Measurements from ENCODE around the gene MAN1C1. TPM values are rescaled to one million over a fixed set of nuclear protein-coding genes. Genes with fewer than 3 reads are reported as not detected.

MAN1C1 gene
- total RNA-seq, 1 experiment from 2014 or later, result 1.5 TPM

DNA sequence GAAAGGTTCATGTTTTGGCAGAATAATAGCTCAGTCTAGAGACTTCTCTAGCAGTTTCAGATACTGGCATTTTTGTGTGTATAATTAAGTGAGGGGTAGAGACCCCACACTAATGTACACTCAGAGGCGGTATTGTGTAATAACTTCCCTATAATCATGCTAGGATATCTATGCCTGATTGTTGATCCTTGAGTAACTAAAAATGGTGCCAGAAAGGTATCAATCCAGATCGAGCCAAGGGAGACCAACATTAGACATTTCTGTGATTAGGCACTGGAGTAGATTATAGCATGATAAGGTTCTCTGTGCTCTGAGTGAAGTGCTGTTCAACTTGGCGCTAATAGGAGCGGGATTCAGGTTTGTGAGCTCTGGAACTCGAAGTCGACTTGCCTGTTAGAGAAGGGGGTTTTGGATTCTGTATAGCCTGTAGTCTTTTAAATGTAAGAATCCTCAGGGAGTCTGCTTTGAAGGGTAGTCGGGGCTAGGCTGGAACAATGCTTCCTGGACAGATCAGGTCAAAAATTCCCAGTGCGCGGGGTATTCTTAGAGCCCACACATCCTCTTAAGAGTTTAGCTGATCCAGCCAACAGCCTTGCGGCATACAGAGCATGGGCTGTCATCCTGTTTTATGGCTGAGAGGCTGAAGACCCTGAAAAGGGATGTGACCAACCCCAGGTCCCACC lies 24.2 kb downstream of the MAN1C1 start:
- no peak for ATAC-seq

DNA sequence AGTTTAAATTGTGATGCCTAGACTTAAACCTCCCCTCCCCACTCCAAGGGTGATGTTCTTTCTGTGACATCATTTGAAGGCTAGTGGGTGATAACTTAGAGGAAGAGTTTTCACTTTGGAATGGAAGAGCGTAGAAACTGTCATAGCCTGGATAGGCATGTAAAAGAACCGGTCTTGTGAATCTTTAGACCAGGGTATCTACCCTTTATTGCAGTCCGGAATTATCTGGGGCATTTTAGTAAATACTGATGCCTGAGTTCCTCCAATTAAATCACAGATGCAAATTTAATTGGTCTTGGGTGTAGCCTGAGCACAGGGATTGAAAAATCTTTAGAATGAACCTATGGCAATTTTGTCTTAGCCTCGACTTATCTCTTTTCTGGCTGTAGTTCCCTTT lies 24.7 kb downstream of the MAN1C1 start:
- BruUV-seq (replicated peaks), result no TSS peak
- TF ChIP-seq, protein P1, sequence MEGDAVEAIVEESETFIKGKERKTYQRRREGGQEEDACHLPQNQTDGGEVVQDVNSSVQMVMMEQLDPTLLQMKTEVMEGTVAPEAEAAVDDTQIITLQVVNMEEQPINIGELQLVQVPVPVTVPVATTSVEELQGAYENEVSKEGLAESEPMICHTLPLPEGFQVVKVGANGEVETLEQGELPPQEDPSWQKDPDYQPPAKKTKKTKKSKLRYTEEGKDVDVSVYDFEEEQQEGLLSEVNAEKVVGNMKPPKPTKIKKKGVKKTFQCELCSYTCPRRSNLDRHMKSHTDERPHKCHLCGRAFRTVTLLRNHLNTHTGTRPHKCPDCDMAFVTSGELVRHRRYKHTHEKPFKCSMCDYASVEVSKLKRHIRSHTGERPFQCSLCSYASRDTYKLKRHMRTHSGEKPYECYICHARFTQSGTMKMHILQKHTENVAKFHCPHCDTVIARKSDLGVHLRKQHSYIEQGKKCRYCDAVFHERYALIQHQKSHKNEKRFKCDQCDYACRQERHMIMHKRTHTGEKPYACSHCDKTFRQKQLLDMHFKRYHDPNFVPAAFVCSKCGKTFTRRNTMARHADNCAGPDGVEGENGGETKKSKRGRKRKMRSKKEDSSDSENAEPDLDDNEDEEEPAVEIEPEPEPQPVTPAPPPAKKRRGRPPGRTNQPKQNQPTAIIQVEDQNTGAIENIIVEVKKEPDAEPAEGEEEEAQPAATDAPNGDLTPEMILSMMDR (IDR thresholded peaks at IDR 0.05), result no peak
- no peak for TF ChIP-seq SIN3A (IDR thresholded peaks at IDR 0.05; ENCODE audit: borderline replicate concordance, insufficient read depth, low read depth, low read length)
- TF ChIP-seq POLR2AphosphoS5 (IDR thresholded peaks at IDR 0.05; ENCODE audit: low read depth, low read length), result no peak
- TF ChIP-seq TCF7L2 (IDR thresholded peaks at IDR 0.05; ENCODE audit: low read depth, low read length), result no peak
- TF ChIP-seq, protein P2, sequence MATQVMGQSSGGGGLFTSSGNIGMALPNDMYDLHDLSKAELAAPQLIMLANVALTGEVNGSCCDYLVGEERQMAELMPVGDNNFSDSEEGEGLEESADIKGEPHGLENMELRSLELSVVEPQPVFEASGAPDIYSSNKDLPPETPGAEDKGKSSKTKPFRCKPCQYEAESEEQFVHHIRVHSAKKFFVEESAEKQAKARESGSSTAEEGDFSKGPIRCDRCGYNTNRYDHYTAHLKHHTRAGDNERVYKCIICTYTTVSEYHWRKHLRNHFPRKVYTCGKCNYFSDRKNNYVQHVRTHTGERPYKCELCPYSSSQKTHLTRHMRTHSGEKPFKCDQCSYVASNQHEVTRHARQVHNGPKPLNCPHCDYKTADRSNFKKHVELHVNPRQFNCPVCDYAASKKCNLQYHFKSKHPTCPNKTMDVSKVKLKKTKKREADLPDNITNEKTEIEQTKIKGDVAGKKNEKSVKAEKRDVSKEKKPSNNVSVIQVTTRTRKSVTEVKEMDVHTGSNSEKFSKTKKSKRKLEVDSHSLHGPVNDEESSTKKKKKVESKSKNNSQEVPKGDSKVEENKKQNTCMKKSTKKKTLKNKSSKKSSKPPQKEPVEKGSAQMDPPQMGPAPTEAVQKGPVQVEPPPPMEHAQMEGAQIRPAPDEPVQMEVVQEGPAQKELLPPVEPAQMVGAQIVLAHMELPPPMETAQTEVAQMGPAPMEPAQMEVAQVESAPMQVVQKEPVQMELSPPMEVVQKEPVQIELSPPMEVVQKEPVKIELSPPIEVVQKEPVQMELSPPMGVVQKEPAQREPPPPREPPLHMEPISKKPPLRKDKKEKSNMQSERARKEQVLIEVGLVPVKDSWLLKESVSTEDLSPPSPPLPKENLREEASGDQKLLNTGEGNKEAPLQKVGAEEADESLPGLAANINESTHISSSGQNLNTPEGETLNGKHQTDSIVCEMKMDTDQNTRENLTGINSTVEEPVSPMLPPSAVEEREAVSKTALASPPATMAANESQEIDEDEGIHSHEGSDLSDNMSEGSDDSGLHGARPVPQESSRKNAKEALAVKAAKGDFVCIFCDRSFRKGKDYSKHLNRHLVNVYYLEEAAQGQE (IDR thresholded peaks at IDR 0.05; ENCODE audit: insufficient read depth in 1 of 2, low read depth in 2 of 2, low read length in 1 of 2), result no peak

More for the DNA sequence above, 24.2 kb downstream of the MAN1C1 start:
- in situ Hi-C loops (cut with HindIII; ENCODE audit: low pct_unique_long_range_greater_than_20kb, low sequenced_read_pairs), result no loop called here
- Histone ChIP-seq H3K36me3 (ENCODE audit: control insufficient read depth, insufficient read depth, low read length) (no peaks in the 10 kb centered on the region), H3K9me3 (ENCODE audit: control insufficient read depth, insufficient read depth, low read depth, low read length) (peaks cover 10% of the 10 kb centered on the region; the same call in 1 of the 2 replicates), H3K27me3 (ENCODE audit: control insufficient read depth, insufficient read depth, low read length) (peaks cover 20% of the 10 kb centered on the region), H3K27ac (ENCODE audit: low read length) (no peak overlapping the region), H3K4me3 (ENCODE audit: low read depth in 2 of 2, low read length in 2 of 2) (no peak overlapping the region), H3K4me1 (ENCODE audit: control insufficient read depth, insufficient read depth, low read length) (no peaks in the 10 kb centered on the region)
- POLR2A ChIA-PET, result no interaction called here
- CTCF ChIA-PET, result no interaction called here
- DNase-seq (ENCODE audit: low read depth, low spot score), result no peak
- TF ChIP-seq, protein P1 (IDR thresholded peaks at IDR 0.05), result no peak
- TF ChIP-seq, protein P2 (IDR thresholded peaks at IDR 0.05; ENCODE audit: insufficient read depth in 1 of 2, low read depth in 2 of 2, low read length in 1 of 2), result no peak
- TF ChIP-seq TCF7L2 (IDR thresholded peaks at IDR 0.05; ENCODE audit: low read depth, low read length) (no peak), SIN3A (IDR thresholded peaks at IDR 0.05; ENCODE audit: borderline replicate concordance, insufficient read depth, low read depth, low read length) (no peak), POLR2AphosphoS5 (IDR thresholded peaks at IDR 0.05; ENCODE audit: low read depth, low read length) (no peak)
- intact Hi-C loops (cut with micrococcal nuclease; ENCODE audit: unreplicated experiment), result no loop called here
- no TSS peak for BruUV-seq (replicated peaks)

More for the DNA sequence above, 24.7 kb downstream of the MAN1C1 start:
- H3K4me3 ChIP-seq (ENCODE audit: low read depth in 2 of 2, low read length in 2 of 2), result no peak overlapping the region
- H3K4me1 ChIP-seq (ENCODE audit: control insufficient read depth, insufficient read depth, low read length), result no peaks in the 10 kb centered on the region
- intact Hi-C loops (cut with micrococcal nuclease; ENCODE audit: unreplicated experiment), result no loop called here
- in situ Hi-C loops (cut with HindIII; ENCODE audit: low pct_unique_long_range_greater_than_20kb, low sequenced_read_pairs), result no loop called here
- ChIA-PET CTCF (no interaction called here), POLR2A (no interaction called here)
- H3K9me3 ChIP-seq (ENCODE audit: control insufficient read depth, insufficient read depth, low read depth, low read length), result peaks cover 10% of the 10 kb centered on the region; the same call in 1 of the 2 replicates
- DNase-seq (ENCODE audit: low read depth, low spot score), result no peak
- no peak for ATAC-seq
- H3K36me3 ChIP-seq (ENCODE audit: control insufficient read depth, insufficient read depth, low read length), result no peaks in the 10 kb centered on the region
- no peak overlapping the region for H3K27ac ChIP-seq (ENCODE audit: low read length)
- H3K27me3 ChIP-seq (ENCODE audit: control insufficient read depth, insufficient read depth, low read length), result peaks cover 20% of the 10 kb centered on the region
